Endothelial cell of umbilical vein (primary cell): ENCODE measurements around the gene ALG6.

ENCODE experiments used
- EZH2 ChIP-seq: IDR thresholded peaks from 2 replicates; pipeline ENCODE4 v1.6.1; 2012; ENCODE audit warnings: borderline replicate concordance, low read depth, mild to moderate bottlenecking, moderate library complexity, low read length, inconsistent platforms; ENCODE audit not compliant: severe bottlenecking
- POLR2A ChIP-seq: IDR thresholded peaks from 2 replicates; pipeline ENCODE4 v1.6.1; 2012; ENCODE audit warnings: low read depth, mild to moderate bottlenecking, control low read depth, low read length
- TF ChIP-seq, protein P1 (sequence below), 2 donors: IDR thresholded peaks; 1 replicate in 1 of 2; 2 replicates in 1 of 2; pipeline ENCODE4 v1.5.1; 2011; ENCODE audit warnings: low read length in 2 of 2, mild to moderate bottlenecking in 2 of 2, moderate library complexity in 2 of 2, control low read depth in 1 of 2, inconsistent platforms in 1 of 2, low read depth in 1 of 2; ENCODE audit not compliant: insufficient read depth in 1 of 2; ENCODE audit errors: extremely low read depth in 1 of 2

DNA sequence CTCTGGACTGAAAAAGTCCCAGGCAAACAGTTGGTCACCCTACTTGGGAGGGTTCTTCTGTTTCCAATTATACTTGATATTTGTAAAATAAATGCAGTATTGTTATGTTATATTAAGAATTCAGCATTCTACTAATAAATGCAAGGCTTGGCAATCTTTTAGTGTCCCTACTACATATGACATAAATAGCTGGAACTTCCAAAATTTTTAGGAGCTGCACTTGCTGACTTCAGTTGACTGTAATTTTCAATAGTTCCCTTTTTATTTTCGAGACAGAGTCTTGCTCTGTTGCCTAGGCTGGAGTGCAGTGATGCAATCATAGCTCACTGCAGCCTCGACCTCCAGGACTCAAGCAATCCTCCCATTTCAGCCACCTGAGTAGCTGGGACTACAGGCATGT lies 25.0 kb upstream of the ALG6 start:
- TF ChIP-seq EZH2 (no peak), POLR2A (no peak)
- TF ChIP-seq, protein P1, sequence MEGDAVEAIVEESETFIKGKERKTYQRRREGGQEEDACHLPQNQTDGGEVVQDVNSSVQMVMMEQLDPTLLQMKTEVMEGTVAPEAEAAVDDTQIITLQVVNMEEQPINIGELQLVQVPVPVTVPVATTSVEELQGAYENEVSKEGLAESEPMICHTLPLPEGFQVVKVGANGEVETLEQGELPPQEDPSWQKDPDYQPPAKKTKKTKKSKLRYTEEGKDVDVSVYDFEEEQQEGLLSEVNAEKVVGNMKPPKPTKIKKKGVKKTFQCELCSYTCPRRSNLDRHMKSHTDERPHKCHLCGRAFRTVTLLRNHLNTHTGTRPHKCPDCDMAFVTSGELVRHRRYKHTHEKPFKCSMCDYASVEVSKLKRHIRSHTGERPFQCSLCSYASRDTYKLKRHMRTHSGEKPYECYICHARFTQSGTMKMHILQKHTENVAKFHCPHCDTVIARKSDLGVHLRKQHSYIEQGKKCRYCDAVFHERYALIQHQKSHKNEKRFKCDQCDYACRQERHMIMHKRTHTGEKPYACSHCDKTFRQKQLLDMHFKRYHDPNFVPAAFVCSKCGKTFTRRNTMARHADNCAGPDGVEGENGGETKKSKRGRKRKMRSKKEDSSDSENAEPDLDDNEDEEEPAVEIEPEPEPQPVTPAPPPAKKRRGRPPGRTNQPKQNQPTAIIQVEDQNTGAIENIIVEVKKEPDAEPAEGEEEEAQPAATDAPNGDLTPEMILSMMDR (IDR thresholded peaks at IDR 0.05; ENCODE audit: extremely low read depth in 1 of 2, insufficient read depth in 1 of 2, low read depth in 1 of 2, low read length in 2 of 2): no peak
